Smooth muscle cell (in vitro differentiated cells): ENCODE data around the gene CAPZB. TPM values are rescaled to one million over a fixed set of nuclear protein-coding genes. Genes with fewer than 3 reads are reported as not detected.

Experiments used
- DNase-seq: peaks from one replicate; lab custom pipeline; 2025; ENCODE audit not compliant: unreplicated experiment; lab: John Stamatoyannopoulos, UW
- H2AFZ ChIP-seq: fragments of 200-600 bp; sonication (generic); 2 replicates; pipeline ENCODE4 v1.6.0; 2016; ENCODE audit warnings: antibody characterized with exemption, low read depth, mild to moderate bottlenecking
- H3F3A ChIP-seq: fragments of 200-600 bp; sonication (generic); 2 replicates; pipeline ENCODE4 v1.6.0; 2017; ENCODE audit warnings: antibody characterized with exemption, low read depth
- H3K27ac ChIP-seq: fragments of 200-600 bp; sonication (generic); 2 replicates; pipeline ENCODE4 v1.5.1; 2016; ENCODE audit warnings: low read depth, mild to moderate bottlenecking
- H3K27me3 ChIP-seq: fragments of 200-600 bp; sonication (generic); 2 replicates; pipeline ENCODE4 v1.6.1; 2016; ENCODE audit warnings: low read depth, mild to moderate bottlenecking
- H3K36me3 ChIP-seq: fragments of 200-600 bp; sonication (generic); 2 replicates; pipeline ENCODE4 v1.5.1; 2016; ENCODE audit warnings: low read depth
- H3K4me1 ChIP-seq: fragments of 200-600 bp; sonication (generic); 2 replicates; pipeline ENCODE4 v1.5.1; 2016; ENCODE audit warnings: low read depth
- H3K4me2 ChIP-seq: fragments of 200-600 bp; sonication (generic); 2 replicates; pipeline ENCODE4 v1.6.0; 2016; ENCODE audit warnings: mild to moderate bottlenecking
- H3K4me3 ChIP-seq: fragments of 200-600 bp; sonication (generic); 2 replicates; pipeline ENCODE4 v1.5.1; 2016; ENCODE audit warnings: mild to moderate bottlenecking
- H3K79me2 ChIP-seq: fragments of 200-600 bp; sonication (generic); 2 replicates; pipeline ENCODE4 v1.6.0; 2016; ENCODE audit warnings: low read depth, mild to moderate bottlenecking
- H3K9ac ChIP-seq: fragments of 200-600 bp; sonication (generic); 2 replicates; pipeline ENCODE4 v1.6.0; 2016; ENCODE audit warnings: low read depth
- H3K9me3 ChIP-seq: fragments of 200-600 bp; sonication (generic); replicated peaks from 2 replicates; pipeline ENCODE4 v1.5.1; 2016; ENCODE audit warnings: low read depth
- H4K20me1 ChIP-seq: fragments of 200-600 bp; sonication (generic); 2 replicates; pipeline ENCODE4 v1.6.0; 2016; ENCODE audit warnings: low read depth
- CTCF ChIP-seq: fragments of 200-600 bp; sonication (generic); IDR thresholded peaks from 2 replicates; pipeline ENCODE4 v1.5.1; 2017; ENCODE audit warnings: borderline replicate concordance, mild to moderate bottlenecking, antibody characterized with exemption; ENCODE audit not compliant: insufficient read depth, poor library complexity, severe bottlenecking
- WGBS: methylation state at CpG from one replicate; pipeline ENCODE4 v1.1.7; 2016; ENCODE audit warnings: low lambda C conversion rate; 5-methylcytosine and 5-hydroxymethylcytosine counted together
- polyA plus RNA-seq: library from polyadenylated mRNA; unstranded; fragments of >200 nt; fragmentation: Nextera tagmentation; extraction: Ambion mirVana; gene quantifications from 2 replicates; pipeline ENCODE4 v1.2.1, GENCODE V29; 2016
- total RNA-seq: library from RNA; depleted of rRNA; stranded (reverse); fragments of >200 nt; gene quantifications from 2 replicates; pipeline ENCODE4 v1.2.3, GENCODE V29; 2014

CAPZB gene
- total and polyA plus RNA-seq, 2 experiments from 2014 or later: 205 to 405 TPM

GRCh38 chr1:19395678-19396192 is 89.6 kb downstream of the CAPZB start:
- Histone ChIP-seq H3K9me3 (no peaks in the 10 kb centered on the region), H3K4me3 (no peak overlapping the region), H3K4me1 (peaks cover 36% of the 10 kb centered on the region), H3K4me2 (peak overlapping the region; percentile 64), H3K79me2 (peaks cover 81% of the 10 kb centered on the region), H3K27ac (peak overlapping the region; percentile 92), H3K27me3 (no peaks in the 10 kb centered on the region), H2AFZ (no peak overlapping the region), H3F3A (peaks cover 21% of the 10 kb centered on the region), H4K20me1 (peaks cover 87% of the 10 kb centered on the region), H3K36me3 (no peaks in the 10 kb centered on the region), H3K9ac (peak overlapping the region; percentile 44)
- WGBS: 51% methylated on average over 16 of the region's 16 CpGs
- peak; percentile 7 for TF ChIP-seq CTCF
- DNase-seq: no peak

GRCh38 chr1:19393046-19393445 is 92.3 kb downstream of the CAPZB start:
- Histone ChIP-seq H3K79me2 (peaks cover 89% of the 10 kb centered on the region), H3K9me3 (no peaks in the 10 kb centered on the region), H3K27me3 (no peaks in the 10 kb centered on the region), H3K27ac (no peak overlapping the region), H3K4me1 (peaks cover 17% of the 10 kb centered on the region), H4K20me1 (peaks cover 98% of the 10 kb centered on the region), H2AFZ (no peak overlapping the region), H3K4me3 (no peak overlapping the region), H3F3A (peaks cover 8% of the 10 kb centered on the region), H3K9ac (no peak overlapping the region), H3K36me3 (no peaks in the 10 kb centered on the region), H3K4me2 (no peak overlapping the region)
- no peak for DNase-seq
- 92% methylated on average over 14 of the region's 14 CpGs for WGBS
- TF ChIP-seq CTCF: no peak

GRCh38 chr1:19392221-19392620 is 93.1 kb downstream of the CAPZB start:
- H3K36me3 ChIP-seq: no peaks in the 10 kb centered on the region
- H2AFZ ChIP-seq: no peak overlapping the region
- WGBS: 96% methylated on average over 9 of the region's 9 CpGs
- H3K9me3 ChIP-seq: no peaks in the 10 kb centered on the region
- no peak overlapping the region for H3K27ac ChIP-seq
- H3K4me2 ChIP-seq: no peak overlapping the region
- H3F3A ChIP-seq: peaks cover 8% of the 10 kb centered on the region
- peaks cover 91% of the 10 kb centered on the region for H3K79me2 ChIP-seq
- H3K4me1 ChIP-seq: peaks cover 17% of the 10 kb centered on the region
- no peaks in the 10 kb centered on the region for H3K27me3 ChIP-seq
- no peak overlapping the region for H3K4me3 ChIP-seq
- H3K9ac ChIP-seq: no peak overlapping the region
- peaks cover 98% of the 10 kb centered on the region for H4K20me1 ChIP-seq
- TF ChIP-seq CTCF: no peak
- DNase-seq: no peak

GRCh38 chr1:19391596-19391981 is 93.8 kb downstream of the CAPZB start:
- Histone ChIP-seq H3K27me3 (no peaks in the 10 kb centered on the region), H3K9ac (no peak overlapping the region), H3K4me1 (peaks cover 17% of the 10 kb centered on the region), H3K27ac (peak overlapping the region; percentile 53), H3K4me3 (no peak overlapping the region), H3K4me2 (peak overlapping the region; percentile 67), H3K9me3 (no peaks in the 10 kb centered on the region), H3F3A (peaks cover 8% of the 10 kb centered on the region), H3K36me3 (no peaks in the 10 kb centered on the region), H3K79me2 (peaks cover 89% of the 10 kb centered on the region), H4K20me1 (peaks cover 99% of the 10 kb centered on the region), H2AFZ (no peak overlapping the region)
- 79% methylated on average over 10 of the region's 10 CpGs for WGBS
- TF ChIP-seq CTCF: no peak
- no peak for DNase-seq
